HG02759 (cell line): ENCODE measurements around the gene SMG7.

Experiments used
- ATAC-seq: cut with Tn5 transposase; IDR thresholded peaks from one replicate; pipeline ENCODE4 v1.9.1; 2021; ENCODE audit warnings: mild to moderate bottlenecking, moderate library complexity; ENCODE audit not compliant: unreplicated experiment

SMG7 gene

DNA sequence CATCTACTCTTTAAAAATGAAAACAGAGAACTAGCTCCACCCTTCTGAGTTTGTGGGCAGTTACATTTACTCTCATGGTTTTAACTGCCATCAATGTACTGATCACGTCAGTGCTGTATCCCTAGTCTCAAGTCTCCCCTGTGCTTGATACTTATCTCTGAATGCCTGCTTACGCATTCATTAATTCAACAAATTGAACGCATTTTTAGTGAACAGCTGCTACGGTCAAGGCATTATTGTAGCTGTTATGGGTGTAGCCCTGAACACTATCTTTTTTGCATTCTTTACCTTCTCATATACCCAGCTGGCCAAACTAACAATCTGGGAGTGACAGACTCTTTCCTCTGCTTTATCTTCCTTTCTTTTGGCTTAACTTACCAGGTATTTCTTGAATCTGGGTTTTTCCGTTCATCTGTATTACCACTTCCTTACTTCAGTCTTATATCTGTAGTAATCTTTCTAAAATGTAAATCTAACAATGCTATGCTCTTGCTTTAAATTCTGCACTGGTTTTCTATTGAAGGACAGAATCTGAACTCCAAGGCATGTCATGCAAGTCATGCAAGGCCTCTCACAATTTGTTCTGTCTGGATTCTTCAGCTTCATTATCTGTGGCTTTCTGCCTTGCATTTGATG, 33.3 kb downstream of the SMG7 start:
- ATAC-seq, result no peak

DNA sequence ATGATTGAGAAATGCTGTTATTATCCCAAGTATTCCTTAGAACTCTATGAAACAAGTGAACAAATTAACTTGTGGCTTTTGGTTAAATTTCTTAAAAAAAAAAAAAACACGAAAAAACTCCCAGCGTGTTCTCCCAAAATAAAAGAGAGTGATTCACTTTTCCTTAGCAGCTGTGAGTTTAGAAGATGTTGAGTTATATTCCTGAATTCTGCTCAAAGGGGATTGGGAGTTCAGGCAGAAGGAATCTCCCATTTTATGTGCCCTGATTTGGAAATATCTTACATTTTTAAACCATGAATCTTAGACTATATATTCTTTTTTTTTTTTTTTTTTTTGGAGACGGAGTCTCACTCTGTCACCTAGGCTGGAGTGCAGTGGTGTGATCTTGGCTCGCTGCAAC, 34.3 kb downstream of the SMG7 start:
- ATAC-seq, result no peak

DNA sequence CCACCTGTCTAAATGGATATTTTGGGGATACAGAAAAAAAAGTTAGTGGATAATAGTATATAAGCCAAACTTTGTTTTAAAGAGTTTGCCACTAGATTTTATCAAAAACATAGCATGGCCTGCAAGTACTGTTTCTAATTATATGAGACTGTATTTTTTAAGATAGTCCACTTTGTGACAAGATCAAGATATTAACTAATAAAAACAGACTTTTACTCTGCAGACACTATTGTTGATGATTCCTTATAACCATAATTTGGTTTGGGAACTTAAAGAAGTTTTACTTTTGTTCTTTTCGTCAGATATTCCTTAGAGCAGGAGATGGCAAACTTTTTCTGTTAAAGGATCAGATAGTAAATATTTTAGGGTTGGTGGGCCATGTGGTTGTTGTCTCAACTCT, 36.4 kb downstream of the SMG7 start:
- no peak for ATAC-seq

GRCh38 chr1:183512450-183512849, 40.2 kb downstream of the SMG7 start:
- no peak for ATAC-seq

DNA sequence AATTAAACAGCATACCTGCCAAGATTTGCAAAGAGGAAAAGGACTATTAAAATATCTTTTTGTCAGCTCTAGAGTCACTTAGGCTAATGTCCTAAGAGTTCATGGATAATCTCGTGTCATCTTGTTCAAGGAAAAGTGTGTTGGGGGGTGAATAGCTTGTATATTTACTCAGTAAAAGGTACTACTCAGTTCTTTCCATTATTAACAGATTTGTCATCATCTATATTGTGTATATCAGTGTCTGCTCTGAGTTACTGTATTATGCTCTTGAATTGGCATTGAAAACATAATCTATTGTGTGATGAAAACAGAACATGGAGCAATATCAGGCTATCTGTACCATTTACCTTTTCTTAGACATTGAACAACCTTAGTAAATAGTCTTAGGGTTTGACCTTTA, 41.9 kb downstream of the SMG7 start:
- ATAC-seq, result no peak

DNA sequence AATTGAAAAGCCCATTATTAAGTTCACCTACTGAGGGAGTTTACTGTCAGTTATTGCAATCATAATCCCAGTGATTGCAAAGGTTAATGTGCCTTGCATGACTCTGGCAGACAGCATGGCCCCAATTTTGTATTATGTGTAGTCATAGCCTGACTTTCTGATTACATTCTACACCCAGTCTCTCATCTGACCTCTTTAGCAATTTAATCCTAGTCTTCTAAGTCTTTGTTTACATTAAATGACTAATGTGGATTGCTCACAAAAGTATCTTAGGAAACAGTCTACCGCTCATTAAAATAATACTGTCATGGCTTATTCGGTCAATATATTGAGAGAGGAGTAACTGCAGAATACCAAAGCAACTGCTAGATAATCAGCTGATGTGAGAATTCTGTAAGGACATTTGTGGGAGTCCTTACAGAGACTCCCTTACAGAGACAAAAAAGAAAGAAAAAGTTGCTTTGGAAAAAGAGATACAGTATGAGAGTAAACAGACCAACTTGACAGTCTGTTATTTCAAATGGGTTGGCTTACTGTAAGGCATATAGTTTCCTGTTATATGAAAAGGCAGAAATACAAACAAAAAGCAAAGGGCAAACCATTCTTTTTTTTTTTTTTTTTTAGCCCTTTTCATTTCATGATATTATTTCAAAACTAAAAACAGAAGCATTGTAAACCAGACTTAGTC, 42.8 kb downstream of the SMG7 start:
- ATAC-seq, result no peak

DNA sequence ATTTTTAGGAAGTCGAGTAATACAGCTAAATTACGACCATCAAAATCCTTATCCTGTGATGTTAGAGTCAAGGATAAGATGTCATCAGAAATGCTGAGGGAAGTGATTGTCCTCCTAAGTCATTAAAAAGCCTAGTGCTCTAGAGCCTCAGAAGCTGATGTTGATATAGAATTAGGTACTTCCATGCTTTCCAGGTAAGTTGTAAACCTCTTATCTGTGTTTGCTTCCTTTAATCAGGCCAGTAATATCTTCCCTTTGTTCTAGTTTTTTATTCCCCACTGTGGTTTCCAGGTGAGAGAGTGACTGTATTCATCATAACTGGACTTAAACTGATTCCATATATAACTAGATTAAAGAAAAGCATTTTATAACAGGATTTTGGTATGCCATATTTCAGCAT, 44.4 kb downstream of the SMG7 start:
- no peak for ATAC-seq

DNA sequence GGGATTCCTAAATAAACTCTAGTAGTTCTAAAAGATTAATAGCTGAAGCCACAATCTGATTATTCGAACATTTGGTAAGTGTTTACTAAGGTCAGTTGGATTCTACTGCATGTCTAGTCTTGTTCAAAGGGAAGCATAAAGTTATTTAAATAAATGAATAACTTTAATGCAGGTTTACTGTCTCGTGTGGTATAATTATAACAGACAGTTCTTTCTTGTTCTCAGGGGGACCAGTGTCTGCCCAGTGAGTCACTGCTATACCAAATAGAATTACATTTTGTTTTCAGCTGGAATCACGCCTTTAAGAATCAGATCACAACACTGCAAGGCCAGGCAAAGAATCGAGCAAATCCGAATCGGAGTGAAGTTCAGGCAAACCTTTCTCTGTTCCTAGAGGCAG, 45.1 kb downstream of the SMG7 start:
- ATAC-seq, result no peak

- no peak for ATAC-seq
Measured at GRCh38 chr1:183520379-183520778, 48.1 kb downstream of the SMG7 start.

- no peak for ATAC-seq
Measured at GRCh38 chr1:183522104-183522503, 49.8 kb downstream of the SMG7 start.

GRCh38 chr1:183528577-183528976, 56.3 kb downstream of the SMG7 start:
- no peak for ATAC-seq

DNA sequence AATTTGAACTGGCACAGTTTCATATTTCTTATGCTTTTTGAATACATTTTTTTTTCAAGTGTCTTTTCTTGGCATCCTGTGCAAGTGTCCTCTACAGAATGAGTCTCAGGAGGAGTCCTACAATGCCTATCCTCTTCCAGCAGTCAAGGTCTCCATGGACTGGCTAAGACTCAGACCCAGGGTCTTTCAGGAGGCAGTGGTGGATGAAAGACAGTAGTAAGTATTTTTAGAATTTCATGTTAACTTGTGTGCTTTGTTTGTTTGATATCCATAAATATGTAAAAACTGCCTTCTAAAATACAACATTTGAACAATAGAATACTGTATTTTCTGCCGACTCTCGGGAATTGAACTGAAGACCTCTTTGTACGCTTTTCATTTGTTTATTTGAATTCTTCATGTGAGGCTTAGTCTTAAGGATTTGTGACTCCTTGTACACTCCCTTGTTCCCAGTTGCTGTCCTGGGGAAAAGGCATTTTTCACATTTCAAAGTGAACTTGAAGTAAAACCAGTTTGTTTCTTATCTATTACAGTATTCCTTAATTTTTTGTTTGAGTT, 61.4 kb downstream of the SMG7 start:
- no peak for ATAC-seq

- no peak for ATAC-seq
Measured at GRCh38 chr1:183537405-183537804, 65.1 kb downstream of the SMG7 start.

- ATAC-seq, result peak; percentile 55
Measured at GRCh38 chr1:183543619-183544204, 71.4 kb downstream of the SMG7 start.

DNA sequence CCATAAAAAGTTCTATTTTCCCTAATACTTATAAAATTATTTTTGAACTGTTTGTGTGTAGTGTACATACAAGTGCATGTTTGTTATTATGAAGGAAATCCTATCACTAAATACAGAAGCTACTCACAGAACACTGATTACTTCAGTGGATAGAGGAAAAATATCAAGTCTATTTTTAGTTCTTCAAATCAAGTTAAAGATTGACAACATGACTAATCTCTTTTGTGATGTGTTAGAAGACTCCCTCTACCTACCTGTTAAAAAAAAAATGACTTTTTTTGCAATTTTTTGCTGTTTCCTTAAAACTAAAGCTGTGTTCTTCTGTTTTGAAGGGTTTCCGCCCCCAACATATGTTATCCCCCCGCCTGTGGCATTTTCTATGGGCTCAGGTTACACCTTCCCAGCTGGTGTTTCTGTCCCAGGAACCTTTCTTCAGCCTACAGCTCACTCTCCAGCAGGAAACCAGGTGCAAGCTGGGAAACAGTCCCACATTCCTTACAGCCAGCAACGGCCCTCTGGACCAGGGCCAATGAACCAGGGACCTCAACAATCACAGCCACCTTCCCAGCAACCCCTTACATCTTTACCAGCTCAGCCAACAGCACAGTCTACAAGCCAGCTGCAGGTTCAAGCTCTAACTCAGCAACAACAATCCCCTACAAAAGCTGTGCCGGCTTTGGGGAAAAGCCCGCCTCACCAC, 72.4 kb downstream of the SMG7 start:
- ATAC-seq, result no peak

GRCh38 chr1:183546427-183546826, 74.1 kb downstream of the SMG7 start:
- ATAC-seq, result no peak

DNA sequence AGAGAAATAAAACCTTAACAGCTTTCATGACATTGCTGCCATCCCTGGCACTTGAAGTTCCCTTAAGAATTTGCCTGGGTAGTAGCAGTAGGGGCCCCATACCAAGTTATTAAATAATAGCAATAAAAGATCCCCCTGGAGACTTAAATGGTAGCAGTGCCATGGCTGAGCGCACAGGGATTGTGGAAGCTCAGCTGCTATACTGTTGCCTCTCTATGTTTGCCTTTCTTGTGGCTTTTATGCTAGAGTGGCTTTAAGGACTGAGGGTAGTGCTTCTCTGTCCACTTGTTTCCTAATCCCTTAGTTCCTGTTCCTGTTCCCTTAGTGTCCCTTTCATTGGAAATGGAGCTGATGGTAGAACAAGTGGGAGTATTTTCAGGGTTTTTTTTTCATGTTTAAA, 75.8 kb downstream of the SMG7 start:
- ATAC-seq, result no peak

GRCh38 chr1:183550915-183551314, 78.6 kb downstream of the SMG7 start:
- ATAC-seq, result no peak

GRCh38 chr1:183551924-183552323, 79.6 kb downstream of the SMG7 start:
- no peak for ATAC-seq

DNA sequence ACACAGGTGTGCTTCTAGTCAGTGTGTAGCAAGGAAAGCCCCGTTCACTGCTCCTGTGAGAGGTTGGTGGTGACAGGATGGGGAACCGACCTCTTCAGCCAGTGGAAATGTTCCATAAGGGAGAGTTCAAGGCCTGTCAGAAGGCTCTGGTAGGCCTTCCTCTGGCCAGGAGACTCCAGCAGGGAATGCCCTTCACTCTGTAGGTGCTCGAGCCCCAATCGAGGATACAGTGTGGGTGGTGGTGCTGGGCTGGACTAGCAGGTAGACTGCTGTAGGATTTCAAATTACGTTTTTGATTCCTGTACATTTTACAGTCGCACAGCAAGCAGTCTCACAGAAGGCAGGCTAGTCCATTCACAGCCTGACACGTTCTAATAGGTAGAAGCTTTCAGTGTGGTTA, 80.1 kb downstream of the SMG7 start:
- no peak for ATAC-seq

DNA sequence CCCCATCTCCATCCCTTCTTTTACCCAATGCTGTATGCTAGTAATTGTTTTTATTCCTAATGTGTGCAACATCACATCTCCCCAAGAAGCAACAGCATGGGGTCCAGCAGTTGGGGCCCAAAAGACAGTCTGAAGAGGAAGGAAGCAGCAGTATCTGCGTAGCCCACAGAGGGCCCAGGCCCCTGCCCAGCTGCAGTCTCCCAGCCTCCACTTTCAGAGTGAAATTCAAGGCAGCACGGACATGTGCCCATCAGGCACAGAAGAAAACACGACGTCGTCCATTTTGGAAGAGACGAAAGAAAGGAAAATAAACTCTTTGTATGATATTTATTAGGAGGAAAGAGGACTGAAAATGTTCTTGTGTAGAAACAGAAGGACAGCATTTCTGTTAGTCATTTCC, 80.6 kb downstream of the SMG7 start:
- no peak for ATAC-seq

- ATAC-seq, result no peak
Measured at GRCh38 chr1:183553331-183553730, 81.0 kb downstream of the SMG7 start.
